Ecto neural progenitor cell (in vitro differentiated cells): ENCODE results near the gene JMJD1C.

ENCODE experiments used
- DNase-seq: peaks from one replicate; pipeline ENCODE4 v3.0.0-alpha.2; 2018; ENCODE audit warnings: low spot score

Gene JMJD1C

GRCh38 chr10:63123727-63124362 is 341.9 kb downstream of the JMJD1C start:
- no peak for DNase-seq

GRCh38 chr10:63120554-63120953 is 345.2 kb downstream of the JMJD1C start:
- DNase-seq = no peak

GRCh38 chr10:63119041-63119440 is 346.7 kb downstream of the JMJD1C start:
- DNase-seq = no peak
